Measurements from ENCODE around the gene NR5A2.
A peak's percentile ranks its signal among the peaks of the same experiment; 100 is the strongest.

NR5A2 gene

DNA sequence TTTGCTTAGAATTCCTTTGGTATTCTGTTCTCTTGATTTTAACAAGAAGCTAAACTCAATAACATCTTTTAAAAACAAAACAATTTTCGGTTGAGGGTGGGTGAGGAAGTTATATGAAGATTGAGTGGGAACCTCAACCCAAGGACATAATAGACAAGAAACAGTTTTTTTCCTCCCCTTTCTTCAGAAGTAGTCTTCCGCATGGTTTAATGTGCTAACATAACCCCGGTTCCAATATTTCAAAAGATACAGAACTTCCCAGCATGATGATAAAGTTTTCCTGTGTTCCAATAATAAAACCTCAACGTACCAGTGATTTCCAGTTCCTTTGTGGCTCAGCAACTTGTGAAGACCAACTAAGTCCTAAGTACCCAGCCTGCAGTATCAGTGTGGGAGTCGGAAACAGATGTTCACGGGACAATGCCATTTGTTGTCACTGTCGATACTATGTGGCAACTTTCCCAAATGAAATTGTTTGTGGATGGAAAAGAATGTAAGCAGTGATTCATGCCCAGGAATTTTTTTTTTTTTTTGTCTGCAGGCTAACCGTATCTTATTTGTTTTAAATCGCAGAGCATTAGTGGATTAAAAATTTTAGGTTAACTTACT is 48.5 kb downstream of the NR5A2 start:
- peak; percentile 61 for DNase-seq
- Histone ChIP-seq H3K27ac (no peak overlapping the region), H3K4me3 (ENCODE audit: low read depth, low read length) (peak overlapping the region; percentile 21), H3K27me3 (replicated peaks) (peaks cover 2% of the 10 kb centered on the region), H3K36me3 (replicated peaks) (no peaks in the 10 kb centered on the region)
- TF ChIP-seq, protein P1, sequence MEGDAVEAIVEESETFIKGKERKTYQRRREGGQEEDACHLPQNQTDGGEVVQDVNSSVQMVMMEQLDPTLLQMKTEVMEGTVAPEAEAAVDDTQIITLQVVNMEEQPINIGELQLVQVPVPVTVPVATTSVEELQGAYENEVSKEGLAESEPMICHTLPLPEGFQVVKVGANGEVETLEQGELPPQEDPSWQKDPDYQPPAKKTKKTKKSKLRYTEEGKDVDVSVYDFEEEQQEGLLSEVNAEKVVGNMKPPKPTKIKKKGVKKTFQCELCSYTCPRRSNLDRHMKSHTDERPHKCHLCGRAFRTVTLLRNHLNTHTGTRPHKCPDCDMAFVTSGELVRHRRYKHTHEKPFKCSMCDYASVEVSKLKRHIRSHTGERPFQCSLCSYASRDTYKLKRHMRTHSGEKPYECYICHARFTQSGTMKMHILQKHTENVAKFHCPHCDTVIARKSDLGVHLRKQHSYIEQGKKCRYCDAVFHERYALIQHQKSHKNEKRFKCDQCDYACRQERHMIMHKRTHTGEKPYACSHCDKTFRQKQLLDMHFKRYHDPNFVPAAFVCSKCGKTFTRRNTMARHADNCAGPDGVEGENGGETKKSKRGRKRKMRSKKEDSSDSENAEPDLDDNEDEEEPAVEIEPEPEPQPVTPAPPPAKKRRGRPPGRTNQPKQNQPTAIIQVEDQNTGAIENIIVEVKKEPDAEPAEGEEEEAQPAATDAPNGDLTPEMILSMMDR (IDR thresholded peaks at IDR 0.05; ENCODE audit: low read depth, low read length, missing control alignments), result no peak
- in situ Hi-C loops (cut with HindIII; ENCODE audit: low pct_ligation_motif_present, low sequenced_read_pairs), result no loop called here

DNA sequence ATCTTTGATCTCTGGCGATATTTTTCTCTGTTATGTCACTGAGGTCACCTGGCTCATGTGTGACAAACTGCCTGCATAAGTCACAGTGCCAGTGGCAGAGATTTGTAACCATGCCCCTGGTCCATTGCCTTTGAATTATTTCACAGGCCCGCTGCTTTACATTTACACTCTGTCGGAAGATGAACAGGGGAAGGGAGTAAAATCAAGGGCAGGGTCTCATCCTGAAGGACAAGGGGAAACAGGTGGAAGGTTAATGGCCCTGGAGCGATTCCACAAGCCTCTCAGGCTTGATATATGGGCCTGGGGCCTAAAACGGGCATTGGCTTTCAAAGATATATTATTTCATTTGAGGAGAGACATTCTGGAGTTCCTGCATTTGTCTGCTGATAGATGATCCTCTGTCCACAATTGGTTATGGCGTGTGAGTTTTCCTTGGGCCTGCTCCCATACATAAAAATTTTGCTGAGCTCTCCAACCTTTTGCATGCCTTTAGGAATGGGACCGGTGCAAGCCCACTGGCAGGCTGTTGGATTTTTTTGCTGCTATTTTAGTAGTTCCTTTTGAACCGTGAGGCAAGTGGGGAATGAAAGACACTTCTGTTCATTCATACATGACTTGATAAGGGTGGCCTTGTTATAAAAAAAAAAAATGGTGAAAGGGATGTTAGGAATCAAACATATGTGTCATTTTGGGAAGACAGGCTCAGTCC is 51.9 kb downstream of the NR5A2 start:
- Histone ChIP-seq H3K27ac (no peak overlapping the region), H3K4me3 (ENCODE audit: low read depth, low read length) (no peak overlapping the region), H3K36me3 (replicated peaks) (no peaks in the 10 kb centered on the region), H3K27me3 (replicated peaks) (no peaks in the 10 kb centered on the region)
- in situ Hi-C loops (cut with HindIII; ENCODE audit: low pct_ligation_motif_present, low sequenced_read_pairs), result no loop called here
- TF ChIP-seq, protein P1 (IDR thresholded peaks at IDR 0.05; ENCODE audit: low read depth, low read length, missing control alignments), result no peak
- DNase-seq, result no peak

DNA sequence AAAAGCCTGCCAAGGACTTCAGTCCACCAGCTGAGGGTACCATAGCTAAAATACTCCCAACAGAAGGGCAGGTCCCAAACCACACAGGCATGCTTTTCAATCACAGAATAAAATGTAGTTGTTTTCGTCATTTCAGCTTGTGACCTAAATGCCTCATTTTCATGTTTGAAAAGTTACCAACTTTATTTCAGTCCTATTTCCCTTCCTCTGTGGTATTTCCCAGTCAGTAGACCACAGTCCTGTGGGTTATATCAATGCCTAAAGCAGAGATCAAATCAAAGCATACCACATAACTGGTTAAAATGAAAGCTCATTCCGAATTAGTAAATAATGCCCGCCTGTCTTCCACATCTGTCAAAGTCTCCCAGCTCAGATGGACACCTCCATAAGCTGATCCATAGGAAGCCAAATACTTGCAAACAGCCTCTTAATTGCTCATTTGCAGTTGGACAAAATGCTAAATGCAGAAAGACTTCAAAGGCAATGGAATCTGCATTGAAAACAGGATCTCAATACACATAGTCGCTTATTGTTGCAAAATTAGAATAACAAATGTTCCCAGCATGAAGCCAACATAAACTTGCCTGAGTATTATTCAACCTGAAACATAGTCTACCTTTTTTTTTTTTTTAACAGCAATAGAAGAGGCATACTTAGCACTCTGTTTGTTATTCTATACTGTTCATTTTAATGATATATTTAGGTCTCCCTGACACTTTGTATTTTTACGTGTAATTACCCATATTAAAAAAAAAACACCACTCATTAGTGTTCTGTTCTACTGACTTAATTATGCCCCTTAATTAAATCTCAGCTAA is 53.9 kb downstream of the NR5A2 start:
- DNase-seq, result no peak
- H3K36me3 ChIP-seq (replicated peaks), result no peaks in the 10 kb centered on the region
- H3K27me3 ChIP-seq (replicated peaks), result no peaks in the 10 kb centered on the region
- H3K27ac ChIP-seq, result no peak overlapping the region
- TF ChIP-seq, protein P1 (IDR thresholded peaks at IDR 0.05; ENCODE audit: low read depth, low read length, missing control alignments), result no peak
- in situ Hi-C loops (cut with HindIII; ENCODE audit: low pct_ligation_motif_present, low sequenced_read_pairs), result no loop called here
- no peak overlapping the region for H3K4me3 ChIP-seq (ENCODE audit: low read depth, low read length)

DNA sequence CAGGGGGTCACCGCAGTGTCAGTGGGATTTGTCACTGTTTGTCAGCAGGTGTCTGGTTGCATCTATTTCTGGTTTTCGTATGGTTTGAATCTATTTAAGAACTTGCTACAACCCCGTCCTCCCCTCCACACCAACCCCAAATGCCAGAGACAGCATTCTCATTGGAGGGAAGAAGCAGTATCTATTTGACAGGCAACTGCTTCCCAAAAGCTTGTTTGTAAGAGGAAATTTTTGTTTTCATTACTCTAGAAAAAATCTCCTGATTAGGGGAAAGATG is 54.4 kb downstream of the NR5A2 start:
- H3K4me3 ChIP-seq (ENCODE audit: low read depth, low read length), result no peak overlapping the region
- no peaks in the 10 kb centered on the region for H3K27me3 ChIP-seq (replicated peaks)
- in situ Hi-C loops (cut with HindIII; ENCODE audit: low pct_ligation_motif_present, low sequenced_read_pairs), result no loop called here
- no peak for DNase-seq
- TF ChIP-seq, protein P1 (IDR thresholded peaks at IDR 0.05; ENCODE audit: low read depth, low read length, missing control alignments), result no peak
- no peaks in the 10 kb centered on the region for H3K36me3 ChIP-seq (replicated peaks)
- H3K27ac ChIP-seq, result no peak overlapping the region

DNA sequence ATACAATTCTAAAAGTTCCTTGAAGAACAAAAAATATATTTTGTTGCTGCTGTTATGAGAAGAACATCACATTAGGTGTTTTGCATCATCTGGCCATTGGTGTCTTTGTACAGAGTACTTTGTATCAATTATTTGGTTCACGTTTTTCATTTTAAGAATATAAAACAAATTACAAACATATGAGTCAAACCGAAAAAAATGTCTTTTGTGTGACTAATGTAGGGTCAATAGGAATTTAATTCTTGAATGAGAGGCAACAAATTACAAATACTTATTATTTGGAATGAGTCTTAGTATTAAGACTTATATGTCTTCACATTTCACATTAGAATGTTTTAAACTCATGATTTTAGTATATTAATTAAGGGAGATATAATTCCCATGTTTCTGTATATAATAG is 54.8 kb downstream of the NR5A2 start:
- H3K4me3 ChIP-seq (ENCODE audit: low read depth, low read length), result no peak overlapping the region
- no peak for DNase-seq
- no peaks in the 10 kb centered on the region for H3K27me3 ChIP-seq (replicated peaks)
- in situ Hi-C loops (cut with HindIII; ENCODE audit: low pct_ligation_motif_present, low sequenced_read_pairs), result no loop called here
- TF ChIP-seq, protein P1 (IDR thresholded peaks at IDR 0.05; ENCODE audit: low read depth, low read length, missing control alignments), result no peak
- H3K36me3 ChIP-seq (replicated peaks), result no peaks in the 10 kb centered on the region
- H3K27ac ChIP-seq, result no peak overlapping the region
